Activated naive CD4-positive, alpha-beta T cell treated with anti-CD3 and anti-CD28 coated beads, Interleukin-2, amount 10 ng/mL, durations not matched to agents 7 days and 5 days (primary cell): ENCODE data around the gene RGPD6.
"Not testable (repeated sequence)": the region's sequence is repeated elsewhere in the genome, so short reads cannot be mapped to it uniquely, and the experiment has no call there.

Source experiments
- CTCF ChIA-PET: fragments of 350-600 bp; sonication (Branson Sonifier 250); formaldehyde crosslinking; loops from one replicate; lab custom pipeline; 2021; ENCODE audit warnings: antibody characterized with exemption; lab: Charles Lee
- DNase-seq: peaks from one replicate; pipeline ENCODE4 v3.0.0-alpha.2; 2020
- H3K27ac Mint-ChIP-seq: one replicate; pipeline ENCODE4 v1.8.0; 2021; ENCODE audit warnings: mild to moderate bottlenecking, moderate library complexity, mixed read lengths
- H3K27me3 Mint-ChIP-seq: one replicate; pipeline ENCODE4 v1.8.0; 2021; ENCODE audit warnings: mild to moderate bottlenecking, mixed read lengths
- H3K36me3 Mint-ChIP-seq: one replicate; pipeline ENCODE4 v1.8.0; 2021; ENCODE audit warnings: mixed read lengths
- H3K4me1 Mint-ChIP-seq: one replicate; pipeline ENCODE4 v1.8.0; 2021; ENCODE audit warnings: mixed read lengths
- H3K4me3 Mint-ChIP-seq: one replicate; pipeline ENCODE4 v1.8.0; 2021; ENCODE audit warnings: mild to moderate bottlenecking, moderate library complexity, mixed read lengths
- H3K9me3 Mint-ChIP-seq: one replicate; pipeline ENCODE4 v1.8.0; 2021; ENCODE audit warnings: mixed read lengths

Gene RGPD6

DNA sequence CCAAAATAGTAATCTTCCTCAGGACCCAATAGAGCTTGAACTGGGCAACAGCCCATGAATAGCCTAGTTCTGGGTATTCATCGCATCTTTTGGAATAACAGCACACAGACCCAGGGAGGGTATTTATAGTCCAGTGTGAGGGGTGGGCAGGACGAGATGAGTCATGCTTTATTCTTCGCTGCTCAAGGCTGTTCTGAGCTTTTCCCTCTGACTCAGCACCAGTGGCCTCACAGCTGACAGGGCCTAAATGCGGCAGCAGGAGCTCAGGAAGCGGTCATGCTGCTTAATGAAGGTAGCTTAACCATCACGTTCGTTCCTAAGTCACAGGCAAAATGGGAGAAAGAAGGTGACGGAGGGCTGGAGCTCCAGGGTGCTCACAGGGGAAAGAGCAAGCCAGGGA is 111.7 kb downstream of the RGPD6 start:
- H3K4me1 Mint-ChIP-seq, H3K9me3 Mint-ChIP-seq, H3K4me3 Mint-ChIP-seq, CTCF ChIA-PET, H3K27ac Mint-ChIP-seq, DNase-seq, H3K27me3 Mint-ChIP-seq, H3K36me3 Mint-ChIP-seq: not testable (repeated sequence)
